ENCODE results near the gene TOP1. TPM values are rescaled to one million over a fixed set of nuclear protein-coding genes. Genes with fewer than 3 reads are reported as not detected.

Gene TOP1
- total RNA-seq, 1 donor = 12.0 TPM

DNA sequence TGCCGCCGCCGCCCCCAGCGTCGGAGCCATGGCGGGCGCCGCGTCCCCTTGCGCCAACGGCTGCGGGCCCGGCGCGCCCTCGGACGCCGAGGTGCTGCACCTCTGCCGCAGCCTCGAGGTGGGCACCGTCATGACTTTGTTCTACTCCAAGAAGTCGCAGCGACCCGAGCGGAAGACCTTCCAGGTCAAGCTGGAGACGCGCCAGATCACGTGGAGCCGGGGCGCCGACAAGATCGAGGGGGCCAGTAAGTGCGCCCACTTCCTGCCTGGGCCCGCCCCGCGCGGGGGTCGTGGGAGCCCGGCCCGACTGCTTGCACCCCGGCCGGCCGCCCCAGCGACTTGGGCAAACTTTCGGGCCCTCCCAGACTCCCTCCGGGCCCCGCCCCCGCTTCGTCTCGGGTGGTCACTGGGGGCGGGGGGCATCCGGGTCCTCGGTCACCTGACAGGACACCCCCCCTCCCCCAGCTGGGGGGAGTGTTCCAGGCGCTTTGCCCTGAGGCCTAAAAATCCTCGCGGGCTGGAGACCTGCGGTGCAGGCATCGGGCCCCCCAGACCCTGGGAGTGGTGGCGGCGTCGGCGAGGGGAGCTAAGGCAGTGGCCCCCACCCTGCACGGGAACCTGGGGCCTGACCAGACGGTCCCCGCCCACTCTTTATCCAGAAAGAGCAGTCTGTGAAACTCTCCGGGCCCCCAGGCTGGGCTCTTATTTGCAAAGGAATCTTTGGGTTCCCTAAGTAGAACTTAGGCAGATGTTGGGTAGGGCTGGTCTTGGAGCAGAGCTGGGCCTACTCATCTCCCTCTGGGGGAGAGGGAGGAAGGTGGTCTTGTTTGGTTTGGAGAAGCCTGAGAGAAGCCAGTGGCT, 109.2 kb downstream of the TOP1 start:
- peak overlapping the region; percentile 81 for H3K4me3 ChIP-seq (ENCODE audit: low read depth, low read length)
- TF ChIP-seq CTCF (IDR thresholded peaks at IDR 0.05; ENCODE audit: insufficient read depth, low read length) = no peak
- peak; percentile 49 for DNase-seq (ENCODE audit: low read depth)

DNA sequence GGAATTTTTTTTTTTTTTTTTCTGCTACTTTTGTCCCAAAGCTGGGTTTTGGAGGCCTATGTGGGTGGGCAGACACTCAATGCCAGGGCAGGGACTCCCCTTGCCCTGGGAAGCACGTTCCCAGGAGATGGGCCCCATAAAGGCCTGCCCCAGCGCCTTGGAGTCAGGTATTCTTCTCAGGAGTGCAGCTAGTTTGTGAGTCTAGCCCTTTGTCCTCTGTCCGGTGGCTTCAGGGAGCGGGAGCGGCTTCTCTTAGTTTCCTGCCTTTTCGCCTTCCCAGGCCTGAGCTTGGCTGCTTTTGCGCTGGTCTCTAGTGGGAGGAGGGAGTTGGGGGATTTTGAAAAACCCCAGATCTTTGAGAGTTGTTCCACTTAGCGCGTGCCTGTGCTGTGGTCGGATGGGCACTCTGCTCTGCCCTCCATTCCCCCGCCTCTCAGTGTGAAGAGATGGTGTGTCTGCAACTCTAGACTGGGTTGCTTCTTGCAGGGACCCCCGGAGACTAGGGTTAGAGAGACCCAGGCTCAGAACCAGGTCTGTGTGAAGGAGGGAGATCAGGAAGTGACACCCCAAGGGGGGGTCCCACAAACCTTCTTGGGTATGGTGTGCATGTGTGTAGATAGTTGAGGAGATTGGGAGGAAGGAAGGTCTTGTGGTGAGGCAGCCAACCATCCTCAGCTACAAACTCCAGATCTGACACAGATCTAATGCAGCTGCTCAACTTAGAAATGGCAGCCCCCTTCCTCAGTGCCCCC, 110.0 kb downstream of the TOP1 start:
- TF ChIP-seq CTCF (IDR thresholded peaks at IDR 0.05; ENCODE audit: insufficient read depth, low read length) = no peak
- peak overlapping the region; percentile 81 for H3K4me3 ChIP-seq (ENCODE audit: low read depth, low read length)
- peak; percentile 20 for DNase-seq (ENCODE audit: low read depth)

GRCh38 chr20:41139227-41140093, 110.8 kb downstream of the TOP1 start:
- peak overlapping the region; percentile 81 for H3K4me3 ChIP-seq (ENCODE audit: low read depth, low read length)
- no peak for TF ChIP-seq CTCF (IDR thresholded peaks at IDR 0.05; ENCODE audit: insufficient read depth, low read length)

GRCh38 chr20:41140226-41141133, 111.9 kb downstream of the TOP1 start:
- DNase-seq (ENCODE audit: low read depth) = no peak
- TF ChIP-seq CTCF (IDR thresholded peaks at IDR 0.05; ENCODE audit: insufficient read depth, low read length) = no peak
- H3K4me3 ChIP-seq (ENCODE audit: low read depth, low read length) = no peak overlapping the region

More at GRCh38 chr20:41139227-41140093, 110.8 kb downstream of the TOP1 start:
- DNase-seq (ENCODE audit: low read depth) = no peak

- no peak for DNase-seq (ENCODE audit: low read depth)
- no peak overlapping the region for H3K4me3 ChIP-seq (ENCODE audit: low read depth, low read length)
- TF ChIP-seq CTCF (IDR thresholded peaks at IDR 0.05; ENCODE audit: insufficient read depth, low read length) = no peak
Measured at GRCh38 chr20:41141153-41141815, 112.7 kb downstream of the TOP1 start.

Data from fibroblast of the aortic adventitia (primary cell).